CD4-positive, CD25-positive, alpha-beta regulatory T cell (primary cell): ENCODE results near the gene PPP6R2. TPM values are rescaled to one million over a fixed set of nuclear protein-coding genes. Genes with fewer than 3 reads are reported as not detected.

ENCODE experiments used
- ATAC-seq, 2 donors: fragments of 150-1000 bp; cut with Tn5 transposase; one replicate each; pipeline ENCODE4 v1.10.0; 2021; ENCODE audit warnings: low read depth in 2 of 2, moderate number of reproducible peaks in 2 of 2, moderate library complexity in 1 of 2
- DNase-seq, 3 donors: peaks; one replicate each; pipeline versions ENCODE4 v3.0.0 to v3.0.0-alpha.2; 2012 to 2022; ENCODE audit warnings: mixed read lengths in 1 of 3
- H3K27ac ChIP-seq: one replicate; pipeline ENCODE4 v1.7.0; 2013; ENCODE audit warnings: mild to moderate bottlenecking, low read length; ENCODE audit not compliant: insufficient read depth, poor library complexity, severe bottlenecking
- H3K27me3 ChIP-seq: one replicate; pipeline ENCODE4 v1.7.0; 2013; ENCODE audit warnings: low read length; ENCODE audit not compliant: control insufficient read depth, insufficient read depth
- H3K36me3 ChIP-seq: one replicate; pipeline ENCODE4 v1.7.0; 2013; ENCODE audit warnings: mild to moderate bottlenecking, low read length, moderate library complexity; ENCODE audit not compliant: control insufficient read depth, insufficient read depth
- H3K4me1 ChIP-seq: 2 replicates; pipeline ENCODE4 v1.7.0; 2013; ENCODE audit warnings: mild to moderate bottlenecking, low read length; ENCODE audit not compliant: insufficient read depth, control insufficient read depth, poor library complexity, severe bottlenecking
- H3K4me3 ChIP-seq: one replicate; pipeline ENCODE4 v1.7.0; 2013; ENCODE audit warnings: low read depth, mild to moderate bottlenecking, low read length, moderate library complexity
- H3K9me3 ChIP-seq, 2 experiments: 1 replicate in 1 of 2; 2 replicates in 1 of 2; pipeline ENCODE4 v1.7.0; 2013; ENCODE audit warnings: low read length in 2 of 2, mild to moderate bottlenecking in 1 of 2, moderate library complexity in 1 of 2; ENCODE audit not compliant: control insufficient read depth in 2 of 2
- H3K27ac Mint-ChIP-seq, 3 donors: one replicate each; pipeline ENCODE4 v1.8.0; 2020 to 2022; ENCODE audit warnings: mild to moderate bottlenecking in 3 of 3, mixed read lengths in 3 of 3, moderate library complexity in 2 of 3
- H3K27me3 Mint-ChIP-seq: one replicate; pipeline ENCODE4 v1.8.0; 2022; ENCODE audit warnings: mild to moderate bottlenecking, mixed read lengths
- H3K36me3 Mint-ChIP-seq: one replicate; pipeline ENCODE4 v1.8.0; 2020; ENCODE audit warnings: mixed read lengths
- H3K4me1 Mint-ChIP-seq, 4 donors: one replicate each; pipeline ENCODE4 v1.8.0; 2020 to 2022; ENCODE audit warnings: mixed read lengths in 4 of 4, mild to moderate bottlenecking in 1 of 4
- H3K4me3 Mint-ChIP-seq, 4 donors: one replicate each; pipeline ENCODE4 v1.8.0; 2020 to 2022; ENCODE audit warnings: mild to moderate bottlenecking in 4 of 4, mixed read lengths in 4 of 4, moderate library complexity in 3 of 4
- H3K9me3 Mint-ChIP-seq, 7 donors: one replicate each; pipeline ENCODE4 v1.8.0; 2020 to 2022; ENCODE audit warnings: mixed read lengths in 7 of 7, mild to moderate bottlenecking in 3 of 7, moderate library complexity in 2 of 7
- polyA plus RNA-seq, 4 donors: library from polyadenylated mRNA; unstranded; fragments of 300-500 nt; fragmentation: Illumina TruSeq; gene quantifications; one replicate each; pipeline ENCODE4 v1.2.3, GENCODE V29; 2021
- total RNA-seq: library from RNA; stranded (reverse); gene quantifications from one replicate; pipeline ENCODE4 v1.2.3, GENCODE V29; 2022

Gene PPP6R2
- total and polyA plus RNA-seq, 5 donors from 2014 or later, result 15.9 to 85.7 (median 17.6) TPM

GRCh38 chr22:50303848-50304527 lies 39.1 kb upstream of the PPP6R2 start:
- Histone ChIP-seq H3K36me3 (no peaks in the 10 kb centered on the region), H3K4me1 (peaks cover 16% of the 10 kb centered on the region), H3K4me3 (no peak overlapping the region), H3K27me3 (no peaks in the 10 kb centered on the region), H3K27ac (no peak overlapping the region), H3K9me3 (no peaks in the 10 kb centered on the region)
- no peak overlapping the region for H3K27ac Mint-ChIP-seq
- H3K36me3 Mint-ChIP-seq, result no peaks in the 10 kb centered on the region
- ATAC-seq, result peak in 1 of 2 donors; percentile 22
- H3K4me1 Mint-ChIP-seq, result peaks cover 0 to 11% (median 3%) of the 10 kb centered on the region in 4 donors
- DNase-seq, result no peak
- H3K9me3 Mint-ChIP-seq, result peaks cover 0 to 3% (median 0%) of the 10 kb centered on the region in 7 donors
- H3K4me3 Mint-ChIP-seq, result peak overlapping the region in 1 of 4 donors; percentile 41
- H3K27me3 Mint-ChIP-seq, result peaks cover 35% of the 10 kb centered on the region

DNA sequence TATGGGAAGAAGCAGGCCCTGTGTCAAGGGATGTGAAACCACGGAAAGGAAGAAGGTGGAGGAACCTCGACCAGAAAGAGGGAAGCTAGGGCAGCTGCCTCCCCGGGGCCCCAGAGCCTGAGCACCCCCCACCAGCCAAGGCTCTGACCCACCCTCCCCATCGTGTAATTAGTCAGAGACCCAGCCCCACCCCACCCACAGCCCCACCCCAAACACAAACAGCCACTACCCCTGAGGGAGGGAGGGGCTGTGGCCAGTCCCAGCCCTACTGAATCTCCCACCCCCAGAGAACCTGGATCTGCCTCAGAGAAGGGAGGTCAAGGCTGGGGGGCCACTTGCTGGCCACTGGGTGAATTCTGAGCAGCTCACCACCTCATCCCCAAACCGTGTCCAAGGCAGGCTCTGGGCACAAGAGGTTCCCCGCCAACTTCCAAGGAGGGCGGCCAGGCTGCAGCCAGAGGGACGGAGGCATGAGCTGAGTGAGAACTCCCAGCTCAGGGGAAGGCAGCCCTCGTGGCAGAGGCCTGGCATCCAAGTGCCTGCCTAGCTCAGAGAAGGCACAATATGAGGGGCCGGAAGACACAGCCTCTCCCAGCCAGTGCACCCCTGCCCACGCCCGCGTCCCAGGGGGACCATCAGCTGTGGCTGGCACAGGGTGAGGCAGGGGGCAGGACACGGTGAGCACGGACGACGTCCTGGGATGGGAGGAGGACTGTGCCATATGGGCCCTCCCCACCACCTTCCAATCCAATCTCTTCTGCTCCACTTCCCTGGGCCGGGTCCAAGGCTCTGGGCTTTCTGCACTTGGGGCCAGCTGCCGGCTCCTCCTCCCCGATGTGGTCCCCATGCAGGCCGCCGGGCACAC lies 38.4 kb upstream of the PPP6R2 start:
- no peak for DNase-seq
- Mint-ChIP-seq H3K9me3 (peaks cover 0 to 3% (median 0%) of the 10 kb centered on the region in 7 donors), H3K27me3 (peaks cover 35% of the 10 kb centered on the region), H3K36me3 (no peaks in the 10 kb centered on the region), H3K4me1 (peaks cover 0 to 11% (median 3%) of the 10 kb centered on the region in 4 donors), H3K4me3 (no peak overlapping the region), H3K27ac (no peak overlapping the region)
- H3K4me1 ChIP-seq, result peaks cover 12% of the 10 kb centered on the region
- peak in 1 of 2 donors; percentile 3 for ATAC-seq
- no peak overlapping the region for H3K4me3 ChIP-seq
- no peaks in the 10 kb centered on the region for H3K36me3 ChIP-seq
- H3K27me3 ChIP-seq, result no peaks in the 10 kb centered on the region
- no peak overlapping the region for H3K27ac ChIP-seq
- H3K9me3 ChIP-seq, result no peaks in the 10 kb centered on the region

GRCh38 chr22:50305393-50305922 lies 37.7 kb upstream of the PPP6R2 start:
- no peak for DNase-seq
- H3K9me3 ChIP-seq, result no peaks in the 10 kb centered on the region
- H3K27me3 ChIP-seq, result no peaks in the 10 kb centered on the region
- H3K27ac ChIP-seq, result no peak overlapping the region
- H3K4me3 ChIP-seq, result no peak overlapping the region
- H3K4me1 ChIP-seq, result peaks cover 12% of the 10 kb centered on the region
- Mint-ChIP-seq H3K4me1 (peaks cover 0 to 13% (median 3%) of the 10 kb centered on the region in 4 donors), H3K36me3 (no peaks in the 10 kb centered on the region), H3K9me3 (peaks cover 0 to 3% (median 0%) of the 10 kb centered on the region in 7 donors), H3K4me3 (peak overlapping the region in 1 of 4 donors; percentile 54), H3K27ac (no peak overlapping the region), H3K27me3 (peaks cover 35% of the 10 kb centered on the region)
- no peaks in the 10 kb centered on the region for H3K36me3 ChIP-seq
- no peak for ATAC-seq

GRCh38 chr22:50305923-50306566 lies 37.1 kb upstream of the PPP6R2 start:
- H3K27ac ChIP-seq, result no peak overlapping the region
- Mint-ChIP-seq H3K27ac (no peak overlapping the region), H3K9me3 (peaks cover 0 to 3% (median 0%) of the 10 kb centered on the region in 7 donors), H3K4me1 (peaks cover 0 to 13% (median 3%) of the 10 kb centered on the region in 4 donors), H3K4me3 (peak overlapping the region in 2 of 4 donors; percentile 50 to 77), H3K27me3 (peaks cover 35% of the 10 kb centered on the region), H3K36me3 (no peaks in the 10 kb centered on the region)
- no peak for DNase-seq
- H3K36me3 ChIP-seq, result no peaks in the 10 kb centered on the region
- no peak overlapping the region for H3K4me3 ChIP-seq
- H3K27me3 ChIP-seq, result no peaks in the 10 kb centered on the region
- no peaks in the 10 kb centered on the region for H3K9me3 ChIP-seq
- H3K4me1 ChIP-seq, result peaks cover 12% of the 10 kb centered on the region
- no peak for ATAC-seq

GRCh38 chr22:50306753-50307749 lies 36.1 kb upstream of the PPP6R2 start, which contains the start of gene PLXNB2:
Gene PLXNB2 (minus strand): TSS chr22:50307646. CDS start chr22:50290584, 17,062 bp downstream.
- Mint-ChIP-seq H3K36me3 (no peaks in the 10 kb centered on the region), H3K27me3 (peaks cover 35% of the 10 kb centered on the region), H3K9me3 (peaks cover 0 to 2% (median 0%) of the 10 kb centered on the region in 7 donors), H3K4me3 (peak within 1 kb of the TSS in 1 of 4 donors; percentile 6), H3K4me1 (peaks cover 0 to 13% (median 3%) of the 10 kb centered on the region in 4 donors), H3K27ac (no peak within 1 kb of the TSS)
- DNase-seq, result peak in 1 of 3 donors; percentile 11
- H3K4me1 ChIP-seq, result peaks cover 12% of the 10 kb centered on the region
- no peaks in the 10 kb centered on the region for H3K9me3 ChIP-seq
- no peaks in the 10 kb centered on the region for H3K27me3 ChIP-seq
- no peak within 1 kb of the TSS for H3K4me3 ChIP-seq
- H3K27ac ChIP-seq, result no peak within 1 kb of the TSS
- no peaks in the 10 kb centered on the region for H3K36me3 ChIP-seq
- ATAC-seq, result peak in 1 of 2 donors; percentile 31

- H3K4me3 Mint-ChIP-seq, result peak overlapping the region in 1 of 4 donors; percentile 6
- H3K27me3 ChIP-seq, result no peaks in the 10 kb centered on the region
Measured at GRCh38 chr22:50307890-50308596, 35.1 kb upstream of the PPP6R2 start.

More at GRCh38 chr22:50307890-50308596, 35.1 kb upstream of the PPP6R2 start:
- H3K4me3 ChIP-seq, result no peak overlapping the region
- peaks cover 30% of the 10 kb centered on the region for H3K27me3 Mint-ChIP-seq
- H3K27ac ChIP-seq, result no peak overlapping the region
- no peak overlapping the region for H3K27ac Mint-ChIP-seq
- DNase-seq, result no peak
- ATAC-seq, result no peak
- H3K9me3 Mint-ChIP-seq, result peaks cover 0 to 2% (median 0%) of the 10 kb centered on the region in 7 donors
- H3K36me3 Mint-ChIP-seq, result no peaks in the 10 kb centered on the region
- peaks cover 0 to 13% (median 3%) of the 10 kb centered on the region in 4 donors for H3K4me1 Mint-ChIP-seq
- no peaks in the 10 kb centered on the region for H3K36me3 ChIP-seq
- H3K4me1 ChIP-seq, result peaks cover 12% of the 10 kb centered on the region
- H3K9me3 ChIP-seq, result no peaks in the 10 kb centered on the region
